ENCODE measurements around the gene ADAM22. TPM values are rescaled to one million over a fixed set of nuclear protein-coding genes. Genes with fewer than 3 reads are reported as not detected.

The ADAM22 gene
- total and polyA plus RNA-seq, 2 donors (not counting 1 experiment from before 2014, with no cell fraction given): 0.30 to 1.8 TPM

GRCh38 chr7:88147341-88147740, 213.3 kb downstream of the ADAM22 start:
- H3K27me3 Mint-ChIP-seq: no peaks in the 10 kb centered on the region
- ChIA-PET POLR2A (no interaction called here), CTCF (no interaction called here)
- no peak overlapping the region for H3K4me2 ChIP-seq (replicated peaks; ENCODE audit: low read depth, low read length, poor library complexity, severe bottlenecking)
- no peaks in the 10 kb centered on the region for H3K4me1 ChIP-seq (ENCODE audit: control insufficient read depth in 2 of 2, insufficient read depth in 2 of 2, low read length in 2 of 2)
- DNase-seq: no peak
- no peaks in the 10 kb centered on the region for H3K36me3 ChIP-seq (replicated peaks in 1 of 2; ENCODE audit: control extremely low read depth in 1 of 2, control insufficient read depth in 1 of 2, extremely low read depth in 1 of 2, insufficient read depth in 2 of 2, low read length in 1 of 2)
- no peaks in the 10 kb centered on the region for H3K9me3 Mint-ChIP-seq (ENCODE audit: insufficient read depth)
- intact Hi-C loops (cut with micrococcal nuclease): no loop called here
- TF ChIP-seq EZH2 (IDR thresholded peaks at IDR 0.05; ENCODE audit: borderline replicate concordance, insufficient read depth, low read depth, low read length, poor library complexity, severe bottlenecking): no peak
- TF ChIP-seq, protein P1, sequence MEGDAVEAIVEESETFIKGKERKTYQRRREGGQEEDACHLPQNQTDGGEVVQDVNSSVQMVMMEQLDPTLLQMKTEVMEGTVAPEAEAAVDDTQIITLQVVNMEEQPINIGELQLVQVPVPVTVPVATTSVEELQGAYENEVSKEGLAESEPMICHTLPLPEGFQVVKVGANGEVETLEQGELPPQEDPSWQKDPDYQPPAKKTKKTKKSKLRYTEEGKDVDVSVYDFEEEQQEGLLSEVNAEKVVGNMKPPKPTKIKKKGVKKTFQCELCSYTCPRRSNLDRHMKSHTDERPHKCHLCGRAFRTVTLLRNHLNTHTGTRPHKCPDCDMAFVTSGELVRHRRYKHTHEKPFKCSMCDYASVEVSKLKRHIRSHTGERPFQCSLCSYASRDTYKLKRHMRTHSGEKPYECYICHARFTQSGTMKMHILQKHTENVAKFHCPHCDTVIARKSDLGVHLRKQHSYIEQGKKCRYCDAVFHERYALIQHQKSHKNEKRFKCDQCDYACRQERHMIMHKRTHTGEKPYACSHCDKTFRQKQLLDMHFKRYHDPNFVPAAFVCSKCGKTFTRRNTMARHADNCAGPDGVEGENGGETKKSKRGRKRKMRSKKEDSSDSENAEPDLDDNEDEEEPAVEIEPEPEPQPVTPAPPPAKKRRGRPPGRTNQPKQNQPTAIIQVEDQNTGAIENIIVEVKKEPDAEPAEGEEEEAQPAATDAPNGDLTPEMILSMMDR (IDR thresholded peaks at IDR 0.05): no peak
- no peaks in the 10 kb centered on the region for H4K20me1 ChIP-seq (ENCODE audit: control insufficient read depth, insufficient read depth, low read length, poor library complexity, severe bottlenecking)
- H3K27ac ChIP-seq (ENCODE audit: low read length in 2 of 2): no peak overlapping the region
- H3K4me3 Mint-ChIP-seq: no peak overlapping the region
- H3K9ac ChIP-seq (ENCODE audit: low read length): no peak overlapping the region
- H3K4me3 ChIP-seq (ENCODE audit: control extremely low read depth in 1 of 5, extremely low read depth in 1 of 5, insufficient read depth in 1 of 5, low read depth in 2 of 5, low read length in 4 of 5): no peak overlapping the region
- H3K27me3 ChIP-seq (replicated peaks in 1 of 4; ENCODE audit: control extremely low read depth in 1 of 4, control insufficient read depth in 3 of 4, insufficient read depth in 4 of 4, low read length in 3 of 4): no peaks in the 10 kb centered on the region
- no peaks in the 10 kb centered on the region for H3K4me1 Mint-ChIP-seq
- no peak overlapping the region for H3K27ac Mint-ChIP-seq
- no peaks in the 10 kb centered on the region for H3K9me3 ChIP-seq (ENCODE audit: control extremely low read depth in 1 of 3, control insufficient read depth in 2 of 3, insufficient read depth in 1 of 3, low read length in 2 of 3)
- no peaks in the 10 kb centered on the region for H3K79me2 ChIP-seq (ENCODE audit: control insufficient read depth, insufficient read depth, low read length)
- H2AFZ ChIP-seq (ENCODE audit: insufficient read depth, low read depth, low read length, poor library complexity, severe bottlenecking): no peak overlapping the region
- ATAC-seq (ENCODE audit: low read depth): no peak

GRCh38 chr7:88147949-88148348, 213.9 kb downstream of the ADAM22 start:
- ATAC-seq (ENCODE audit: low read depth) (no peak), DNase-seq (no peak)
- Mint-ChIP-seq H3K4me3 (no peak overlapping the region), H3K27ac (no peak overlapping the region), H3K9me3 (ENCODE audit: insufficient read depth) (no peaks in the 10 kb centered on the region), H3K4me1 (no peaks in the 10 kb centered on the region), H3K27me3 (no peaks in the 10 kb centered on the region)
- no peaks in the 10 kb centered on the region for H3K36me3 ChIP-seq (replicated peaks in 1 of 2; ENCODE audit: control extremely low read depth in 1 of 2, control insufficient read depth in 1 of 2, extremely low read depth in 1 of 2, insufficient read depth in 2 of 2, low read length in 1 of 2)
- H3K27ac ChIP-seq (ENCODE audit: low read length in 2 of 2): no peak overlapping the region
- ChIA-PET CTCF (no interaction called here), POLR2A (no interaction called here)
- no peak overlapping the region for H3K9ac ChIP-seq (ENCODE audit: low read length)
- no peak overlapping the region for H2AFZ ChIP-seq (ENCODE audit: insufficient read depth, low read depth, low read length, poor library complexity, severe bottlenecking)
- H3K4me3 ChIP-seq (ENCODE audit: control extremely low read depth in 1 of 5, extremely low read depth in 1 of 5, insufficient read depth in 1 of 5, low read depth in 2 of 5, low read length in 4 of 5): no peak overlapping the region
- H3K79me2 ChIP-seq (ENCODE audit: control insufficient read depth, insufficient read depth, low read length): no peaks in the 10 kb centered on the region
- H4K20me1 ChIP-seq (ENCODE audit: control insufficient read depth, insufficient read depth, low read length, poor library complexity, severe bottlenecking): no peaks in the 10 kb centered on the region
- no peaks in the 10 kb centered on the region for H3K9me3 ChIP-seq (ENCODE audit: control extremely low read depth in 1 of 3, control insufficient read depth in 2 of 3, insufficient read depth in 1 of 3, low read length in 2 of 3)
- intact Hi-C loops (cut with micrococcal nuclease): no loop called here
- WGBS (ENCODE audit: insufficient coverage): 100% methylated on average over 1 of the region's 1 CpG
- H3K27me3 ChIP-seq (replicated peaks in 1 of 4; ENCODE audit: control extremely low read depth in 1 of 4, control insufficient read depth in 3 of 4, insufficient read depth in 4 of 4, low read length in 3 of 4): no peaks in the 10 kb centered on the region
- no peak for TF ChIP-seq EZH2 (IDR thresholded peaks at IDR 0.05; ENCODE audit: borderline replicate concordance, insufficient read depth, low read depth, low read length, poor library complexity, severe bottlenecking)
- TF ChIP-seq, protein P1 (IDR thresholded peaks at IDR 0.05): no peak
- no peaks in the 10 kb centered on the region for H3K4me1 ChIP-seq (ENCODE audit: control insufficient read depth in 2 of 2, insufficient read depth in 2 of 2, low read length in 2 of 2)
- H3K4me2 ChIP-seq (replicated peaks; ENCODE audit: low read depth, low read length, poor library complexity, severe bottlenecking): no peak overlapping the region
